ENCODE data around the gene SNX27. TPM values are rescaled to one million over a fixed set of nuclear protein-coding genes. Genes with fewer than 3 reads are reported as not detected.

SNX27 gene
- total and polyA plus RNA-seq, 11 donors, result 9.6 to 39.4 (median 29.0) TPM

- H3K36me3 ChIP-seq, result peaks cover 0 to 68% (median 57%) of the 10 kb centered on the region in 9 donors
Measured at GRCh38 chr1:151693057-151693651, 81.3 kb downstream of the SNX27 start.

GRCh38 chr1:151701515-151701914 is 89.7 kb downstream of the SNX27 start:
- Histone ChIP-seq H3K9me3 (no peaks in the 10 kb centered on the region), H3K27me3 (no peaks in the 10 kb centered on the region), H3K36me3 (peaks cover 0 to 55% (median 51%) of the 10 kb centered on the region in 9 donors), H3K4me3 (no peak overlapping the region), H3K4me1 (no peaks in the 10 kb centered on the region), H3K27ac (no peak overlapping the region)
- intact Hi-C loops (cut with DNase I), result loop anchor here in 1 of 10 donors (2.0 kb wide), 1 partner anchor 53 kb away; no protein-coding TSS in a partner anchor
- TF ChIP-seq CTCF (IDR thresholded peaks at IDR 0.05) (no peak), POLR2A (IDR thresholded peaks at IDR 0.05) (no peak)
- WGBS, 4 donors, result 96 to 100% (median 98%) methylated on average over 5 of the region's 5 CpGs
- DNase-seq, result no peak
- ATAC-seq, result no peak

More at GRCh38 chr1:151693057-151693651, 81.3 kb downstream of the SNX27 start:
- intact Hi-C loops (cut with DNase I), result loop anchor here in 6 of 10 donors (1.0 to 5.0 kb wide), 5 partner anchors 39 to 144 kb away; no protein-coding TSS in a partner anchor
- H3K27me3 ChIP-seq, result no peaks in the 10 kb centered on the region
- peak; percentile 17 to 61 (median 45) for TF ChIP-seq CTCF (IDR thresholded peaks at IDR 0.05)
- TF ChIP-seq POLR2A (IDR thresholded peaks at IDR 0.05), result no peak
- peak in 2 of 4 donors; percentile 38 to 43 for ATAC-seq
- H3K4me1 ChIP-seq, result peaks cover 0 to 13% (median 0%) of the 10 kb centered on the region in 12 donors
- no peak for DNase-seq
- no peaks in the 10 kb centered on the region for H3K9me3 ChIP-seq
- H3K27ac ChIP-seq, result no peak overlapping the region
- WGBS, 4 donors, result 81 to 87% (median 82%) methylated on average over 4 of the region's 4 CpGs
- no peak overlapping the region for H3K4me3 ChIP-seq

- Histone ChIP-seq H3K4me3 (no peak overlapping the region), H3K27ac (no peak overlapping the region), H3K9me3 (no peaks in the 10 kb centered on the region), H3K36me3 (peaks cover 0 to 41% (median 37%) of the 10 kb centered on the region in 9 donors), H3K27me3 (no peaks in the 10 kb centered on the region), H3K4me1 (no peaks in the 10 kb centered on the region)
- DNase-seq, result no peak
- 43 to 54% (median 49%) methylated on average over 5 to 8 of the region's 8 CpGs for WGBS, 4 donors
- TF ChIP-seq POLR2A (IDR thresholded peaks at IDR 0.05), result no peak
- TF ChIP-seq CTCF (IDR thresholded peaks at IDR 0.05), result no peak
- intact Hi-C loops (cut with DNase I), result no loop called here
- ATAC-seq, result no peak
Measured at GRCh38 chr1:151702936-151703335, 91.1 kb downstream of the SNX27 start.

- no peak overlapping the region for H3K4me3 ChIP-seq
- ATAC-seq (no peak), DNase-seq (no peak)
- H3K4me1 ChIP-seq, result no peaks in the 10 kb centered on the region
- no peaks in the 10 kb centered on the region for H3K27me3 ChIP-seq
- intact Hi-C loops (cut with DNase I), result no loop called here
- 69 to 85% (median 76%) methylated on average over 17 of the region's 17 CpGs for WGBS, 4 donors
- H3K27ac ChIP-seq, result no peak overlapping the region
- no peaks in the 10 kb centered on the region for H3K9me3 ChIP-seq
- H3K36me3 ChIP-seq, result peaks cover 0 to 32% (median 30%) of the 10 kb centered on the region in 9 donors
- TF ChIP-seq CTCF (IDR thresholded peaks at IDR 0.05) (no peak), POLR2A (IDR thresholded peaks at IDR 0.05) (no peak)
Measured at GRCh38 chr1:151703813-151704212, 92.0 kb downstream of the SNX27 start.

Measured in heart left ventricle (tissue), 16 donors.